ENCODE data around the gene TLE7.
A peak's percentile ranks its signal among the peaks of the same experiment; 100 is the strongest.

TLE7 gene

DNA sequence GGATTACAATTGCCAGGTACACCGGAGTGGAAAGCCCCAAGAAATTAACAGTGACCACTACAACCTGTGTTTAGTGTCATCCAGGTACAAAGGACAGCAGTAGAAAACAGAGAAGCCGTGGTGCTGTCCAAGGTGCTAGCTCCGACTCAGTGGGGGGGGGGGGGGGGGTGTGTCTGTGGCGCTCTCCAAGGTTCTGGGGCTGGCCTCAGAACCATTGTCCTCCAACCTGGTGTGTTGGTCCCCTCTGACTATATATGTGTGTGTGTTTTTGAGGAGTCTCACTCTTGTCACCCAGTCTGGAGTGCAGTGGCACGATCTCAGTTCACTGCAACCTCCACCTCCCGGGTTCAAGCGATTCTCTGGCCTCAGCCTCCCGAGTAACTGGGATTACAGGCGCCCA is 26.0 kb upstream of the TLE7 start:
- peak; percentile 42 to 76 for DNase-seq (ENCODE audit: low read depth in 1 of 2, low spot score in 1 of 2)
- TF ChIP-seq JUND (IDR thresholded peaks at IDR 0.05; ENCODE audit: low read depth), result no peak
- in situ Hi-C loops (cut with HindIII; ENCODE audit: low pct_unique_long_range_greater_than_20kb, low sequenced_read_pairs), result no loop called here

DNA sequence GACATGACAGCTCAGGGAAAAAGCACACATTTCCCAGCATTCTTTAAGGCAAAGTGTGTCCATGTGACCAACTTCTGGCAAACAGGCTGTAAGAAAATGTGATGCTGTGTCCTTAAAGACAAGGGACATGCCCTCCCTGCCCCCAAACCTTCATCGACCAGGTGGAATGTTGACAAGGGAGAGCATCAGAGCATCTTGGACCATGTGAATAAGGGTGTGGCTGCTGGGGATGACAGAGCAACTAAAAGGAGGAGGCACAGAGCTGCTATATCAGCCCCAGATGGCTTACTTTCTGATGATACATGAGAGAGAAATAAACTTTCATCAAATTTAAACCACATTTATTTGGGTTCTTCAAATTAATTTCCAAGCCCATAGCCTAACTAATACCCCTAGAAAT is 22.4 kb upstream of the TLE7 start:
- DNase-seq (ENCODE audit: low read depth in 1 of 2, low spot score in 1 of 2), result no peak
- in situ Hi-C loops (cut with HindIII; ENCODE audit: low pct_unique_long_range_greater_than_20kb, low sequenced_read_pairs), result no loop called here
- TF ChIP-seq JUND (IDR thresholded peaks at IDR 0.05; ENCODE audit: low read depth), result no peak

DNA sequence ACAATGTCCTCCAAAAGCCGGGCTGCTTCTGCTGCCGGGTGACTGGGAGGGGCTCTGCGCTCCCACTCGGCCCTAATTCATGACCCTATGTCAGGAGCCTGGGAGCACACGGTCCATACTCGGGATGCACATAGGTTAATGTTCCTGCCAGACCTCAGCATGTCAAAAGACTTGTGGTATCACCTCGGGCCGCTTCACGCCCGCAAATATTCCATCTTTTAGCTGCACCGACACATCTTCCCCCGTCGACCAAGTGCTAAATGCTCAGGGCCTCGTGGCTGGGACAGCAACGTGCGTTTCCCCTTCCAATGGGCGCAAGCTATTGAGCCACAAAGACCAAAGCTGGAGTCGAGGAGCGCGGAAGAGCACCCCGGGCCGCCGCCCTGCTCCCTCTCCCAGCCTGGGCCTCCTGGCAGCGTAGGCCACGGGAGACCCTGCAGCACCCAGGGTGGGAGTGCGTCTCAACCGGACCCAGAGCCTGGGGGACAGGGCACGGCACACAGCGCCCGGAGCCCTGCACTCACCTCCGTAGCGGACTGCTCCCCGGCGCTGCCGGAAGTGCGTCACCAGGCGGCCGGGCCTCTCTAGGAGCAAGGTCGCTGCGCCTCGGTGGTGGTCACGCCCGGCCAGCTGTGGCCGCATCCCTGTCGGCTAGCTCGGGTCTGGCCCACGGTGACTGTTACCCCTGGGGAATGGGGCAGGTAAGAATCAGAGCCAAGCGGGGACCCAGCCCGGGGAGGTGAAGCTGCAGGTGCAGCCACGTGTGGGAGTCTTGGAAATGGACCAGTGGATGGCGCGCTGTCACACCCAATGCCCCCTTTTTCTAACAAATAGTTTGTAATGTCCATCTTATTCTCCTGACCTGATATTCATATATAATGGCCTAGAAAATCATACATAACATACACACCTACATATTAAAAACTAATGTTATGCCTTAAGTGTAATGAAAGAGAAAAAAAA is 20.1 kb upstream of the TLE7 start, which contains the start of gene ZNF23:
TSS of gene ZNF23 (minus strand) at position 562 of the 963 bp plus-strand sequence. CDS start 5,451 bp downstream, outside the sequence.
- peak; percentile 81 to 91 for DNase-seq (ENCODE audit: low read depth in 1 of 2, low spot score in 1 of 2)
- in situ Hi-C loops (cut with HindIII; ENCODE audit: low pct_unique_long_range_greater_than_20kb, low sequenced_read_pairs), result no loop called here
- no peak for TF ChIP-seq JUND (IDR thresholded peaks at IDR 0.05; ENCODE audit: low read depth)

DNA sequence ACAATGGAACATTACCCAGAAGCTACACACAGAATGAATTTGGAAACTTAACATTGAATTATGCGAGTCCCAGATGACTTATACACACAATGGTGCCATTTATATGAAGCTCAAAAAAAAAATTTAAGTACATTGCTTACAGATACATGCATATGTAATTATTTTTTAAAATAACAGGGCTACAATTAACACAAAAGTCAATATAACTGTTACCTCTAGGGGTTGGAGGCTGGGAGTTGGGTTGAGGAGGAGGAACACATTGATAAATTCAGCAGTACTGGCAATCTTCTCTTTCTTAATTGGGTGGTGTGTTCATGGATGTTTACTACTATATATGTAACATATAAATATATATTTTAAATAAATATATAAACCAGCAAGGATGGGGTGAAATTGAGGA is 19.1 kb upstream of the TLE7 start:
- in situ Hi-C loops (cut with HindIII; ENCODE audit: low pct_unique_long_range_greater_than_20kb, low sequenced_read_pairs), result no loop called here
- DNase-seq (ENCODE audit: low read depth in 1 of 2, low spot score in 1 of 2), result no peak
- TF ChIP-seq JUND (IDR thresholded peaks at IDR 0.05; ENCODE audit: low read depth), result no peak

DNA sequence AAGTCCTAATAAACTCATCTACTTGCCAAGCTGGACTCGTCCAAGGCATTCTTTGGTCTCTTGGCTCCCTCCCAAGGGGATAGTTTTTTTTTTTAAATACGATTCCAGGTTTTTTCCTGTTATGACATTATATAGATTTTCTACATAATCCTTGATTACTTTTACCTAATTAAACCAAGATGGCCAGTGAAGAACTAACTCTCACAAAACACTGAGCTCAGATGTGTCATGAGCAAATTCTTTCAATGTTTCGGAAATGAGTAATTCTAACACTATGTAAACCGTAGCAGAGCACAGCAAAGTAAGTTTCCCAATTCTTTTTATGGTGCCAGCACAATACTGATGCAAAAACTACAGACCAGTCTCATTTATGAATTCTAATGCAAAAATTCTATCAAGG is 18.4 kb upstream of the TLE7 start:
- DNase-seq (ENCODE audit: low read depth in 1 of 2, low spot score in 1 of 2), result no peak
- TF ChIP-seq JUND (IDR thresholded peaks at IDR 0.05; ENCODE audit: low read depth), result no peak
- in situ Hi-C loops (cut with HindIII; ENCODE audit: low pct_unique_long_range_greater_than_20kb, low sequenced_read_pairs), result no loop called here

- in situ Hi-C loops (cut with HindIII; ENCODE audit: low pct_unique_long_range_greater_than_20kb, low sequenced_read_pairs), result no loop called here
- no peak for DNase-seq (ENCODE audit: low read depth in 1 of 2, low spot score in 1 of 2)
- TF ChIP-seq JUND (IDR thresholded peaks at IDR 0.05; ENCODE audit: low read depth), result no peak
These were observed 17.7 kb upstream of the TLE7 start for GRCh38 chr16:71459510-71459909.

DNA sequence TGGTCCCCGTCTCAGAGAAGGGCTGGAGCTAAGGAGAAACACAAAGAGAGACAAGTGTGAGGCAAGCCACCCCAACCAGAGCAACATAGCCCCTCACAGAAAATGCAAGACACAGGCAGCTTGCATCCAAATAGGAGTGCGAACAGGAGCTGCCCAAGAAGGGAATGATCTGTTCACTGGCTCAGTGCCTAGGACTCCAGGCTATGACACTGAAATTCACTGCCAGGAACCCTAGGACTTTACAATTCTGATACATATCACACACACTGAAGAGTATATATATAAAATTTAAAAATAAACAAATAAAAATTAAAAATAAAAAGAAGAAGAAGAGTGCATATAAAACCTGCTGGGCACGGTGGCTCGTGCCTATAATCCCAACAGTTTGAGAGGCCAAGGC is 14.9 kb upstream of the TLE7 start:
- DNase-seq (ENCODE audit: low read depth in 1 of 2, low spot score in 1 of 2), result no peak
- in situ Hi-C loops (cut with HindIII; ENCODE audit: low pct_unique_long_range_greater_than_20kb, low sequenced_read_pairs), result no loop called here
- TF ChIP-seq JUND (IDR thresholded peaks at IDR 0.05; ENCODE audit: low read depth), result no peak

DNA sequence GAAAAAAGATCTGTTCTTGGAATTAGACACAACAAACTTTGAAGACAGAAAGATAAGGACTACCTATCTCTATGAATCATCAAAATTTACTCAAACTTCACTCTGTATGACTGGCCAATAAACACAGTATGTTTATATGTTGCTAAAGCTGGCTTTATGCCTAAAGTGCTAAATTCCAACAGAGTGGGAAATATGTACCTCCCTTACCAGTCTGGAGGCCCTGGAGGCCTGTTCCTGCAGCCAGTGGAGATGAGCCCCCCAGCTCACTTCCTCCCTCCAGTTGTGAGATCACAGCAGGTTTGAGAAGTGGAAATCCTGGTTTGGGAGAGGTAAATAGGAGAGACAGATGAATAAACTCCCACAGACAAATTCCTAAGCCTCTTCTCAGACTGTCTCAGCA is 11.2 kb upstream of the TLE7 start:
- no peak for TF ChIP-seq JUND (IDR thresholded peaks at IDR 0.05; ENCODE audit: low read depth)
- in situ Hi-C loops (cut with HindIII; ENCODE audit: low pct_unique_long_range_greater_than_20kb, low sequenced_read_pairs), result no loop called here

GRCh38 chr16:71449020-71449419 is 7.2 kb upstream of the TLE7 start:
- in situ Hi-C loops (cut with HindIII; ENCODE audit: low pct_unique_long_range_greater_than_20kb, low sequenced_read_pairs), result no loop called here
- TF ChIP-seq JUND (IDR thresholded peaks at IDR 0.05; ENCODE audit: low read depth), result no peak
- DNase-seq (ENCODE audit: low read depth in 1 of 2, low spot score in 1 of 2), result peak in 1 of 2 experiments; percentile 11

More for the DNA sequence above, 11.2 kb upstream of the TLE7 start:
- DNase-seq (ENCODE audit: low read depth in 1 of 2, low spot score in 1 of 2), result no peak

DNA sequence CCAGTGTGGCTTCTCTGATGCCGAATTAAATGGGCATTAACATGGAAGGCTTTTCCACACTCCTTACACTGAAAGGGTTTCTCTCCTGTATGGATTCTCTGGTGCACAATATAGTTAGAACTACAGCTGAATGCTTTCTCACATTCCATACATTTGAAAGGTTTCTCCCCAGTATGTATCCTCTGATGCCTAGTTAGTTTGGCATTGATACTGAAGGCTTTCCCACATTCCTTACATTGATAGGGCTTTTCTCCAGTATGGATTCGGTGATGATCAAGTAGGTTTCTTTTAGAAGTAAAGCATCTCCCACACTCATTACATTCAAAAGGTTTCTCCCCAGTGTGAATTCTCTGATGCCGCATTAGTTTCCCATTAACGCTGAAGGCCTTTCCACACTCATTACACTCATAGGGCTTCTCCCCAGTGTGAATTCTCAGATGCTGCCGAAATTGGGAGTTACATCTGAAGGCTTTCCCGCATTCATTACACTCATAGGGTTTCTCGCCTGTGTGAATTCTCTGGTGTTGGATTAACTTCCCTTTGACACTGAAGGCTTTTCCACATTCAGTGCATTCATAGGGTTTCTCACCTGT is 6.5 kb upstream of the TLE7 start:
- in situ Hi-C loops (cut with HindIII; ENCODE audit: low pct_unique_long_range_greater_than_20kb, low sequenced_read_pairs), result no loop called here
- DNase-seq (ENCODE audit: low read depth in 1 of 2, low spot score in 1 of 2), result no peak
- TF ChIP-seq JUND (IDR thresholded peaks at IDR 0.05; ENCODE audit: low read depth), result no peak

GRCh38 chr16:71443714-71444113 is 1.9 kb upstream of the TLE7 start:
- in situ Hi-C loops (cut with HindIII; ENCODE audit: low pct_unique_long_range_greater_than_20kb, low sequenced_read_pairs), result no loop called here
- DNase-seq (ENCODE audit: low read depth in 1 of 2, low spot score in 1 of 2), result no peak
- no peak for TF ChIP-seq JUND (IDR thresholded peaks at IDR 0.05; ENCODE audit: low read depth)

DNA sequence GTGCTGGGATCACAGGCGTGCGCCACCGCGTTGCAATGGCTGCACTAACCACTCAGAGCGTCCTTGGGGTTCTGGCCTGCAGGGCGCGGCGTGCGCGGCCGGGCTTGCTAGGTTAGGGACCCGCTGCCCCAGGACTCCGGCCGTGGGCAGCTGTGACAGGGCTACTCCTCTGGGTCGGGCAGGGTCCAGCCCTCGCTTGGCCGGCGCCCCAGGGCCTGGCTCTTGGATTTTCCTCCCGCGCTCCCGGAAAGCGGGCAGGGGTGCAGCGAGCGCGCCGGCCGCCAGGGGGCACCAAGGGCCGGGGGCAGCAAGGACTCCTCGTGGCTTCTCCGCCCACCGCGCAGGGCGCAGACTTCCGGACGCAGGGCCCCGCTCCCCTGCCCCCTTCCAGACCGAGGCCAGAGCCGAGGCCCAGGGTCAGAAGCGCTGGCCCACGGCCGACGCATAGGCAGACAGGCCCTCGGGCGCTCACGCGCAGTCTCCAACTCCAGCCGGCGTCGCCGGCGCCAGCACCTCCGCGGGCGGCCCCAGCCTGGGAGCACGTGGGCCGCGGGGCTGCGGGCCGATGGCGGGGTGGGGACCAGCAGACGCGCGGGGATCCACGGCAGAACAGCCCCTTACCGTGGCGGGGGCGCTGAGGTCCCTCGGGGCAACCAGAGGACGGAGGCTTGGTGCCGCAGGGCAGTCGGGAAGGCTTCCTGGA is 355 bp downstream of the TLE7 start:
- no peak for DNase-seq (ENCODE audit: low read depth in 1 of 2, low spot score in 1 of 2)
- in situ Hi-C loops (cut with HindIII; ENCODE audit: low pct_unique_long_range_greater_than_20kb, low sequenced_read_pairs), result no loop called here
- no peak for TF ChIP-seq JUND (IDR thresholded peaks at IDR 0.05; ENCODE audit: low read depth)

Measured in T47D (cell line).